Esophagus muscularis mucosa (tissue), 3 donors: ENCODE measurements around the gene RAD51B.

Experiments
- POLR2A ChIP-seq: fragments of 450-650 bp; IDR thresholded peaks from one replicate; pipeline ENCODE4 v1.6.1; 2017; ENCODE audit warnings: antibody characterized with exemption, moderate library complexity, mild to moderate bottlenecking, low read depth
- TF ChIP-seq, protein P1 (sequence below), 3 experiments: fragments of 200-600 bp in 2 of 3; fragments of 450-650 bp in 1 of 3; sonication (generic) in 2 of 3; IDR thresholded peaks; one replicate each; pipeline ENCODE4 v1.5.1; 2017 to 2019; ENCODE audit warnings: antibody characterized with exemption in 3 of 3, mild to moderate bottlenecking in 2 of 3, moderate library complexity in 1 of 3

DNA sequence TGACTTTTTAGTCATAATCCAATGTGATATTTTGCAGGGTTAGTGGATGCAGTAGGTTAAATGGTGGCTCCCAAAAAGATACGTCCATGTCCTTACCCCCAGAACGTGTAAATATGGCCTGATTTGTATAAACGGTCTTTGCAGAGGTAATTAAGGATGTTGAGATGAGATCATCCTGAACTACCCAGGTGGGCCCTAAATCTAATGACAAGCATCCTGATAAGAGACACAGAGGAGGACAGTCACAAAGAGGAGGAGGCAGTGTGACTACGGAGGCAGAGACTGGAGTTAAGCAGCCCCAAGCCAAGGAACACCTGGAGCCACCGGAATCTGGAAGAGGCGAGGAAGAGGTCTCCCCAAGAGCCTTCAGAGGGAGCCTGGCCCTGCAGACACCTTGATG is 679.9 kb downstream of the RAD51B start:
- TF ChIP-seq, protein P1, sequence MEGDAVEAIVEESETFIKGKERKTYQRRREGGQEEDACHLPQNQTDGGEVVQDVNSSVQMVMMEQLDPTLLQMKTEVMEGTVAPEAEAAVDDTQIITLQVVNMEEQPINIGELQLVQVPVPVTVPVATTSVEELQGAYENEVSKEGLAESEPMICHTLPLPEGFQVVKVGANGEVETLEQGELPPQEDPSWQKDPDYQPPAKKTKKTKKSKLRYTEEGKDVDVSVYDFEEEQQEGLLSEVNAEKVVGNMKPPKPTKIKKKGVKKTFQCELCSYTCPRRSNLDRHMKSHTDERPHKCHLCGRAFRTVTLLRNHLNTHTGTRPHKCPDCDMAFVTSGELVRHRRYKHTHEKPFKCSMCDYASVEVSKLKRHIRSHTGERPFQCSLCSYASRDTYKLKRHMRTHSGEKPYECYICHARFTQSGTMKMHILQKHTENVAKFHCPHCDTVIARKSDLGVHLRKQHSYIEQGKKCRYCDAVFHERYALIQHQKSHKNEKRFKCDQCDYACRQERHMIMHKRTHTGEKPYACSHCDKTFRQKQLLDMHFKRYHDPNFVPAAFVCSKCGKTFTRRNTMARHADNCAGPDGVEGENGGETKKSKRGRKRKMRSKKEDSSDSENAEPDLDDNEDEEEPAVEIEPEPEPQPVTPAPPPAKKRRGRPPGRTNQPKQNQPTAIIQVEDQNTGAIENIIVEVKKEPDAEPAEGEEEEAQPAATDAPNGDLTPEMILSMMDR (IDR thresholded peaks at IDR 0.05), result no peak
- no peak for TF ChIP-seq POLR2A
